Activated CD4-positive, alpha-beta T cell treated with anti-CD3 and anti-CD28 coated beads, Interleukin-2, amount 50 U/mL, for 1 hour (primary cell): ENCODE data around the gene GBF1.

Experiments used
- DNase-seq: peaks from one replicate; pipeline ENCODE4 v3.0.0-alpha.2; 2020

Gene GBF1

GRCh38 chr10:102426803-102427287 lies 181.5 kb downstream of the GBF1 start:
- DNase-seq: no peak

- no peak for DNase-seq
Measured at GRCh38 chr10:102429468-102429867, 184.1 kb downstream of the GBF1 start.

- DNase-seq: no peak
Measured at GRCh38 chr10:102431452-102432124, 186.3 kb downstream of the GBF1 start.
